Right renal cortex interstitium (tissue), 3 donors: Measurements from ENCODE around the gene TBCK. TPM values are rescaled to one million over a fixed set of nuclear protein-coding genes. Genes with fewer than 3 reads are reported as not detected.
"Not testable (repeated sequence)": the region's sequence is repeated elsewhere in the genome, so short reads cannot be mapped to it uniquely, and the experiment has no call there.

Source experiments
- DNase-seq, 3 donors: peaks; one replicate each; pipeline ENCODE4 v3.0.0-alpha.2; 2013; ENCODE audit warnings: low read depth in 3 of 3, low spot score in 2 of 3
- polyA plus RNA-seq, 3 donors: library from polyadenylated mRNA; unstranded; fragments of 120-200 nt; gene quantifications; one replicate each; pipeline ENCODE4 v1.2.1, GENCODE V29; 2013; ENCODE audit not compliant: insufficient read length in 3 of 3

TBCK gene
- polyA plus RNA-seq, 3 donors = 56.0 to 63.6 (median 58.7) TPM

- no peak for DNase-seq
Measured at GRCh38 chr4:106140601-106141000, 175.4 kb downstream of the TBCK start.

GRCh38 chr4:106136777-106137331 lies 179.2 kb downstream of the TBCK start:
- DNase-seq = no peak

DNA sequence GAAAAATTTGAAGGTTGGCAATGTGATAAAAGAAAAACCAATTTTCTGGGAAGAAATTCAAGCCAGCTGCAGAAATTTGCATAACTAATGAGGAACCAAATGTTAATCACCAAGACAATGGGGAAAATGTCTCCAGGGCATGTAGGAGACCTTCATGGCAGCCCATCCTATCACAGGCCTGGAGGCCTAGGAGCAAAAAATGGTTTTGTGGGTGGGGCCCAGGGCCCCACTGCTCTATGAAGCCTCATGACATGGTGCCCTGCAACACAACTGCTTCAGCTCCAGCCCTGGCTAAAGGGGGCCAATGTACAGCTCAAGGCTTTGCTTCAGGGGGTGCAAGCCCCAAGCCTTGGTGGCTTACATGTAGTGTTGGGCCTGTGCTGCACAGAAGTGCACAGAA lies 184.0 kb downstream of the TBCK start:
- no peak for DNase-seq

DNA sequence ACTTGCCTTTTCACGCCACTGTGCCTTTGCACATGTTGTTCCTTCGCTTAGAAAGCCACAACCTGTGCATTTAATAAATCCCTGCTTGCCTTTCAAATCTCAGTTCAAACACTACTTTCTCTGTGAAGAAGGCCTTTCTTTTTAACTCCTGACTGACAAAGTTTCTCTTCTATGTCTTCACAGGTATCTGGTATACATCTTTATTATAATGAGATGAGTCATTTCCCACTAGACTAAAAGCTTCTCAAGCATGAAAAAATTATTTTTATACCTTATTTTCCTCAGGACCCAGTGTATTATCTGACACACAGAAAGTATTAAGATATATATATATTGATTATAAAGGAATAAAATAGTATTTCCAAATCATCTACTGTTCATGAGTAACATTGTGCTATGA lies 189.9 kb downstream of the TBCK start:
- no peak for DNase-seq

- not testable (repeated sequence) for DNase-seq
Measured at GRCh38 chr4:106119949-106120555, 196.0 kb downstream of the TBCK start.

GRCh38 chr4:106116025-106116424 lies 200.0 kb downstream of the TBCK start:
- no peak for DNase-seq

DNA sequence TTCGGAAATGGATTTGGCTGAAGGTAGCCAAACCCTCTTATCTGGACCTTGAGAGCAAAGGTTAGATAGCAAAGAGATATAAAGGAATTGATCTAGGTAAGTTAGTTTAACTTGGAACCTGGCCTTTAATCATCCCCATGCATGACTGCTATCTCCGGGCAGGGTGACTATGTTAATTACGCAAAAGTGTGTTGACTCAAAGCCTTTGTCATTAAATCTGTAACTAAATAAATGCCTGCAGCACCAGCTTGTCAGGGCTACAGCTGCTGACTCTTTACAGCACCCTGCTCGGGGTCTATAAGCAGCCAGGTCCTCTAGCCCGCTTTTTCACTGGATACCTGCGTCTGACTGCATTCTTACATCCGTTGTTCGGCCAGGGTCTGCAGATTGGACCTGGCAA lies 201.7 kb downstream of the TBCK start:
- DNase-seq = no peak

- not testable (repeated sequence) for DNase-seq
Measured at GRCh38 chr4:106111778-106112469, 204.1 kb downstream of the TBCK start.

DNA sequence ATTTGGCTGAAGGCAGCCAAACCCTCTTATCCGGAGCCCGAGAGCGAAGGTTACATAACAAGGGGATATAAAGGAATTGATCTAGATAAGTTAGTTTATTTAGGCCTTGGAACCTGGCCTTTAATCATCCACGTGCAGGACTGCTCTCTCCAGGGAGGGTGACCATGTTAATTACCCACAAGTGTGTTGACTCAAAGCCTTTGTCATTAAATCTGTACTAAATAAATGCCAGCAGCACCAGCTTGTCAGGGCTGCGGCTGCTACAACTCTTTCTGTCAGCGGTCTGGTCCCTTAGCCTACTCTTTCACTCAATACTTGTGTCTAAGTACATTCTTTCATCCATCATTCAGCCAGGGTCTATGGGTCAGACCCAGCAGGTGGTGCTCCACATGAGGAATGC lies 206.1 kb downstream of the TBCK start:
- no peak for DNase-seq

DNA sequence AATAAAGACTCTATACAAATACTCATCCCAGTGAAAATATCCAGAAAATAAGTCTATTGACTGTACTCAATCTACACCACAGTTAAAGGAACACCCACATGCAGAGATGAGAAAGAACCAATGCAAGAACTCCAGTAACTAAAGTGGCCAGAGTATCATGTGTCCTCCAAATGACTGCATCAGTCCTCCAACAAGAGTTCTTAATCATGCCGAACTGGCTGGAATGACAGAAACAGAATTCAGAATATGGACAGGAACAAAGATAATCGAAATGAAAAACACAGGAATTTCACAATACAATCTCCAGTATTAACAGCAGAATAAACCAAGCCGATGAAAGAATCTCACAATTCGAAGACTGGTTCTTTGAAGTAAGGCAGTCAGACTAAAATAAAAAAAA lies 210.3 kb downstream of the TBCK start:
- DNase-seq = no peak

DNA sequence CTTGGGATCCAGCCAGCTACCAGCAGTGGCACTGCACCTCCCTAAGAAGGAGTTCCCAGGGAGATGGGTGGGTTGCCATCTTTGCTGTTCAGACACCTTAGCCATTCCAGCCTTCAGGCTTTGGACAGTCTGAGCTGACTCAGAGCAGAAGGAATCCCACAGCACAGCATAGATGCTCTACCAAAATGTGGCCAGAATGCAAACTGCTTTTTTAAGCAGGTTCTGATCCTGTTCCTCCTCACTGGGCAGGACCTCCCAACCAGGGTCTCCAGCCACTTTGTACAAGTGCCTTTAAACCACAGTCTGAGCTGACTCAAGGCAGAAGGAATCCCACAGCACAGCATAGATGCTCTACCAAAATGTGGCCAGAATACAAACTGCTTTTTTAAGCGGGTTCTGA lies 211.7 kb downstream of the TBCK start:
- no peak for DNase-seq

- DNase-seq = no peak
Measured at GRCh38 chr4:106096454-106096853, 219.6 kb downstream of the TBCK start.

DNA sequence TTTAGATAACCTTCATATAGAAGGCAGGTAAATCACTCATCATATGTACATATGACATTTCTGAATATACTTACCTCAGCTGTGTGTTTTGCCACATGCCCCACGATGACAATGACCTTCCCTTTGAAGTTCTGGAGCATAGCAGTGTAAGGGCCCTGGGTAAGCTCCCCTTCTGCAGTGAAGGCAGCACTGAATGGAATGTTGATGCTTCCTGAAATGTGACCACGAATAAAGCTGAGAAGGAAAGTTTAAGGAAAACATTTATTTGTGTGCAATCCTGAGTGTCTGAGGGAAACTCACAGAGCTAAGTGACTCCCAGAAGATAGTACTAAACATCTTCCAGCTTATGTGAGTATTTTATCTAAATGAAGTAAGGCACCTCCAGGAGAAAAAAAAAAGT lies 220.6 kb downstream of the TBCK start:
- no peak for DNase-seq

- no peak for DNase-seq
Measured at GRCh38 chr4:106092361-106093040, 223.5 kb downstream of the TBCK start.

DNA sequence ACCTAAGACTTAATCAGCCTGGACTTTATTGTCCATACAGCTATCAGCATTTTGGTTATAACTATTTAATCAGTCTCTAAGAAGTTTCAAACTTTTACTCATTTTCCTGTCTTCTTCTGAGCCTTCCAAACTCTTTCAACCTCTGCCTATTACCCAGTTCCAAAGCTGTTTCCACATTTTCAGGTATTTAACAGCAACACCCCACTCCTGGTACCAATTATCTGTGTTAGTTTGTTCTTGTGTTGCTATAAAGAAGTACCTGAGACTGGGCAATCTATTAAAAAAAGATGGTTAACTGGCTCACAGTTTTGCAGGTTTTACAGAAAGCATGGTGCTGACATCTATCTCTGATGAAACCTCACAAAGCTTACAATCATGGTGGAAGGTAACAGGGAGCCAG lies 225.2 kb downstream of the TBCK start:
- no peak for DNase-seq

DNA sequence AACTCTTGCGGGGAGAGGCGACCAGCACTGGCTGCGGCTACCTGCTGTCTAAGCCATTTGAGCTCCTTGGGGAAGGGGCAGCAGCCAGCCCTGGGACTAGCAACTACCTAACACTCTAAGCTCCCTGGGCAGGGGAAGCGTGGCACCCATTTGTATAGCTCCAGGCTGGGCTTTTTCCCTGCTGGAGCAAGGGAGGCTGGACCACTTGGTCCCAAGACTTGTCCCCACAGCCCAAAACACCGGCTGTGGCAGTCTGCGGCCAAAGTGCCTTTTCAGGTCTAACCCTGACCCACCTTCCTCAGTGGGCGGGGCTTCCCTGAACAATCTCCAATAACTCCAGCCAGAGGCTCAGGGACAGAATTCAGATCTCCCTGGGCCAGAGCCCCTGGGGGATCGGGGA lies 232.9 kb downstream of the TBCK start:
- DNase-seq = no peak

GRCh38 chr4:106080376-106080775 lies 235.6 kb downstream of the TBCK start:
- DNase-seq = no peak

- no peak for DNase-seq
Measured at GRCh38 chr4:106079616-106080015, 236.4 kb downstream of the TBCK start.

DNA sequence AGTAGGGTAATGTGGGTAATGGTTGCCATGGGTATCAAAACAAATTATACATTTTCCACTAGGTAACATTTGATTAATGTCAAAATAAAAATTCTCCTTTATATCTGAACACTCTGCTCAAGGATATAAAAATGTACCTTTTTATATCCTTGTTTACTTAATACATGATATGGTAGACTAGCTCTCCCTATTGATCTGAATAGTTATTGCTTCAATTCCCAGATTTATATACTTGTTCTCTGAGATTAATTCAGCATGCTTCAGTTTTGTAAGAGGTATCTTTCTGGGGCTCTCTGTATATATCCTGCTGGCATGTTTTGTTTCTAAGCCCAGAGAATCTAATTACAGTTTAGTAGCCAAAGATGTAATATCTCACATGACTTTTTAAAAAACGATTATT lies 251.0 kb downstream of the TBCK start:
- DNase-seq = no peak

DNA sequence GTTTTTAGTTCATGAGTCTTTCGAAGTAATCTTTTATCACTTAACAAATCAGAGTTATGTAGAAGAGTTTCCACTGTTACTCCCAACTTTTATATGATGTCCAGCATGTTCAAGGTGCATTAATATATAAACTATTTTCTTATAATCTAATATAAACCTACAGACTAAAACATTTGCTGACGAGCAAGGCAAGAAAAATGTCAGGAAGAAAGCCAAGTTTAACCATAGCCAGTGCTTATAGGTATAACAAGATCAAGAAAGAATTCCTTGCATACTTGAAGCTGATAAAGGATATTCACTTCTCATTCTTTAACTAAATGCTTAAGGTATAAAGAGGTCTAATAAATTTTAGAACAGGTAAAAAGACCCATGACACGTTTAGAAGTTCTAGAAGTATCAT lies 253.0 kb downstream of the TBCK start:
- DNase-seq = no peak

DNA sequence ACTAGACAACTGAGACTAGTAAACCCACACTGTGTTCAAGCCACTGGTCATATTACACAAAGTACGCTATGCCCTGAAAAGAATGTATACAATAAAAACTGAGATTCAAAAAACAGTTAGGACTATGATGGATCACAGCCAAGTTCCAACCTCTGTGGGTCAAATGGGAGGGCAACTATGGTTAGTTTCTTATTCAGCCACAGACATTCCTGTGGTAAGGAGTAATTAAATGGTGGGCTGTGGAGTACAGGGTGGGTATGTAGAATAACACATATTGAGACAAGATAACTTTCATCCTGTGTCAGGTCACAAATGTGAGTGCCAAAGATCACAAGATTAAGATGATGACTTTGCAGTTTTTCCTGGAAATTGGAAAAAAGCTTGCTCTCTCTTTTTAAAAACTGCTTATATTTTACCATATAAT lies 253.5 kb downstream of the TBCK start:
- DNase-seq = no peak

- DNase-seq = no peak
Measured at GRCh38 chr4:106058921-106059320, 257.1 kb downstream of the TBCK start.
